Measurements from ENCODE around the gene INVS.
"Not testable (repeated sequence)": the region's sequence is repeated elsewhere in the genome, so short reads cannot be mapped to it uniquely, and the experiment has no call there.

Gene INVS

DNA sequence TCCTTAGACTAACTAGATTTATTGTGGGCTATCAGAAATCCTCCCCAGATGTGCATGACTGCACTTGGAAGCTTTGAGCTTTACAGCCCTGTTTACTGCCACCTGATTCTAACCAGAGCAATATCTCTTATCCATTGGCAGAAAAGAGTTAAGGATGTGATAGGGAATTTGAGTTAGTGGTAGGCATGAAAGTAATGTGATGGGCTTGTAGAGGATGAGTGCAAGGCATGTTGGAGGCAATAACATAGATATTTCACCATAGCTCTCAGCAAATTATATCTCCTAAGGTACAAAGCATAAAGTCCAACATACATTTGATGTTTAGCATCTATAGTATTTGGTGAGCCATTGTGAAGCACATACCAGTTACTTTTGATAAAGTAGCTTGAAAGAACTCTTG, 103.8 kb downstream of the INVS start:
- DNase-seq, result no peak

DNA sequence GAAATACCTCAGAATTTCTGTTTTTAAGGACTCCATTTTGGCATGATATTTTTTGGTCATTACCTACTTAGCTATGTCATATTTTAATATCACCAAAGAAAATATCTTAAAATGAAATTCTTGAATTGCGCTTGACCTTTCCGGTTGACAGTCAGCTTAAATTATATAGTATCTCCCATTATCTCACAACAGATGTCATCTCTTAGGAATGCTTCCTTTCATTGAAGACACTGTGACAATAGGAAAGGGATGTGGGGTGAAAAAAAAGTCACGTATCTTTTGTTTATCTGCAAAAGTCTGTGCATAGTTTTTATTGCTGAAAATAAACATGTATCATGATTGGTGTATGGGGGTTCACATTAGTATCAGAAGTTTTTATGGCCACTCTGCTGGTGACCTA, 105.8 kb downstream of the INVS start:
- DNase-seq, result no peak

DNA sequence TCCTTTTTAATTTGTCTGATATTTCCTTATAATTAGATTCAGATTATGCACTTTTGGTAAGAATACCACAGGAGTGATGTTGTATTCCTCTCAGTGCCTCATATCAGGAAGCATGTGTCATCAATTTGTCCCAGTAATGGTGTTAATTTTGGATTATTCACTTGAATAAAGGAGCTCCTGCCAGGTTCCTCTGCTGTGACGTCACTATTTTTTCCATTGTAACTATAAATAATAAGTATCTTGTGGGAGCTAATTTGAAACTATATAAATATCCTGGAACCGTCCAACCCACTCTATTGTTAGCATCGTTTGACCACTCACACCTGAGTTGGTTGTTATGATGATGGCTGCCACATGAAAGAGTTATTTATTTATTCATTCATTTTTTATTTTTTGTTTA, 107.9 kb downstream of the INVS start:
- no peak for DNase-seq

DNA sequence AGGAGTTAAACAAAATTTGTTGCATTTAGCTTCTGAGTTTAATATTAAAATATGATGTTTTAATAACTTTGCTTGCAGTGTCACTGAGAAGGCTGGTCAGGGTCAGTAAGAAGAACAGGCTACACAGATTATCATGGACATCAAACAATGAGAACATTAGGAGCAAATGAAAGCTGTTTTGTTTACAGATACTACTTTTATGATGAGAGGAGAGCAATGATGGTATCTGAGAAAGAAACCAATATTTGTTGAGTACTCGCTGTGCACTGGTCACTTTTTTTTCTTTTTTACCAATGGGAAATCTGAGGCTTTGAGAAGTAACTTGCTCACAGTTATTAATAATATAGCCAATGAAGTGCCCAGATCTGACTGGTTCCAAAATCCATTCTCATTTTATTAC, 109.6 kb downstream of the INVS start:
- no peak for DNase-seq

DNA sequence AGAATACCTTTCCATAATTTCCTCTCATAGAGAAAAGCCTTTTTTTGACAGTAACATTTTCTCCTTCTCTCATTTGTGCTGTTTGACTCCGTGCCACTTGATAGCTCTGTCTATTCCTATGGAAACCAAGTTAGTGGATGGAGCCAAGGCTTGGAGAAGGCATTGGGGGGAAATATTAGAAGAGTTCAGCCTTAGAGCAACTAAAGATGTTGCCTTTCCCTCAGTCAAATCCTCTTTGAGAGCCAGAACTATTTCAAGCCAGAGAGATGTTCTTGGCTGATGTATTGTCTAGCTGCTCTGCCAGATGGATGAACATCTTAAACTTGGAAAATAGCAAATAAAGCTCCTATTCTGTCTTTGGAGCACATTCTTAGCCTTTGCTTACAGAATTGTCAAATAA, 112.4 kb downstream of the INVS start:
- DNase-seq, result no peak

DNA sequence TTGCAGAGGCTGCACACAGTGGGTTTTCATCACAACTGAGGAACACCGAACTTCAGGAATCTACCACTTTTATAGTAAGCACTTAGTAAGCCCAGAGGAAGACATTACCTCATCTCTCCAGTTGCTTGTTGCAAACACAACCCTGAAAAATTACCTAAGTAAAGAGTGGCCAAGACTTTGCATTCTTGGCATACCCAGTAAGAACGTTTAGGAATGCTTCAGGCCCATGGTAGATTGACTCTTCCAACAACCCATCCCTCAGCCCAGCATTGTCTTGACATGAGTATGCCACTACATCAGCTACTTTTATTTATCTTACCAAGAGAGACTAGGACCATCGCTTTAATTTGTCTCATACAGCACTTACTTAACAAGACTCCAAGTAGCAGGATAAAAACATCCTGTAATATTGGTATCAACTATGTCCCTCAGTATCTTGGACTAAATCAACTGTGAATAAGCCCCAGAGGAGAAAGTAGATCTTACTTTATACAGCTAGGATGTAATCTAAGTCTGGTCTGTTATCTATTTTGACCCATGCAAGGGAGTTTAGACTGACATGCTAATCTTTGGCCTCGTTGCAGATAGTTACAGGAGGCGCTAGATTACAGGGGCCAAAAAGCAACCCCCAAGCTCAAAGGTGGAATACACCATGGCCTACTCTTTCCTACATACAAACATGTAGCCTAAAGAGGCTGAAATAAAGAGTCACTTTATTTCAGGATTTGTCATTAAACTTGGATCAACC, 114.9 kb downstream of the INVS start:
- DNase-seq, result no peak

DNA sequence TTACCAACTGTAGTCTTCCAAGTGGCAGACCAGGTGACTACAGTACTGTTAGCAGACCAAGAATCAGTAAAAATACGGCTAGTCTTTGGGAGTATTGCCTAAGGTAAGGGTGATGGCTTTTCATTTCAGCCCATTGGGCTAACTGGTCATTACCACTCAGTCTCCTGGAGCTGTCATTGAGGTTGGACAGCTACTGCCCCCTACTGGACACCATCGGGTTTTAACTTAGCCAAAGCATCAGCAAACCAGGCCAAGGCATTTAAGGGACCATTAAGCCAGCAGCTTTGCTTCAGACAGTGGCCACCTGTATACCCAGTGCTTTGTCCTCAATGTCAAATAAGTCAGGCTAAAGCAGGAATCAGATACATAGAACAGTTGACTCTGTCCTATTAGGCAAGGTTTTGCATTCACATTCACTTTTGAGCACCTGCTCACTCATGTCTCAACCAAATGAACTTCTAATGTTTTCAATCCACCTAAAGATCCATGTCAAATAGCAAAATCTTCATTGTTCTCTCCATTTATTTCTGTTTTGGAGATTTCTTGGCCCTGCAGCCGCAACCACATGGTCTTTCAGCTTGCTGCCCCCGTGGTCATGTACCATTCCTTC, 117.2 kb downstream of the INVS start:
- DNase-seq, result peak; percentile 26 to 54

DNA sequence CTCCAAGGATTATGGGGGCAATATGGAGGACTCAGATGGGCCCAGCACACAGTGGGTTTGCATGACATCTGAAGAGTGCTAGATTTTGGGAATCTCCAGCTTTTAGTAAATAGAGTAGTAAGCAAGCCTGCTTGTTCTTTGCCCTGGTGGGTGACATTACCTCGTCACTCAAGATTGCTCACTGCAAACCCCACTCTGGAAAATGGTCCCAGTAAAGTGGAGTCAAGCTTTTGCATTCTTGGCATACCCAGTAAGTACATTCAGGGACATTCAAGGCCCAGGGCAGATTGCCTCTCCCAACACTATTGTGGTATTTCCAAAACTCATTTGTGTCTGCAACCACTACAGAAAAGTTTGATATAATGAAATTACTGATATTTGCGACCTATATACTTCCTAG, 118.5 kb downstream of the INVS start:
- DNase-seq, result no peak

DNA sequence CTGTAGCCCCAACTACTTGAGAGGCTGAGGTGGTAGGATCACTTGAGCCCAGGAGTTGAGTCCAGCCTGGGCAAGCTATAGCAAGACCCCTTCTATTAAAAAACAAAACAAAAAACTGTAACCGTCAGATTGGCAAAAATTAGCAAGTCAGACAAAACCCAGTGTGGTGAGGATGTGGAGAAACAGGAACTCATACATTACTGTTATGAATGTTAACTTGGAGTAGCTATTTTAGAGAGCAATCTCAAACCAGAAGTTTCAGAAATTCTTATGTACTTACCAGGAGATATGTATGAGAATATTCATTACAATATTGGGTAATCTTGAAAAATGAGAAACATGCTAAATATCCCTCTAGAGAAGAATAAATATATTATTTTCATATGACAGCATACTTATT, 120.3 kb downstream of the INVS start:
- no peak for DNase-seq

DNA sequence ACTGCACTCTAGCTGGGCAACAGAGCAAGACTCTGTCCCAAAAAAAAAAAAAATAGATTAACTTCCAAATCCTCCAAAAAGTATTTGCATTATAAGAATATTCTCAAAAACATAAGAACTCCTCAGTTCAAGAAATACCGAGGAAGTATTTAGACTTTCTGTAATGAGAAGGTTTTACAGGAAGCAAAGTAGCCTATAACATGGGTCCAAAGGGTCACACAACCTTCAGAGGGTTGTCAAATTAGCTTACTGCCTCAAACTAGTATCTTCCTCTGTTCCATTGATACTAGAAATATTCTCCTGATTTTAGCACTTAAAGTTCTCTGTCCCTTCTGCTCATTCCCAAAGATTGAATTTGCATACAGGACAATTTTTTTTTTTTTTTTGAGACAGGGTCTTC, 121.9 kb downstream of the INVS start:
- no peak for DNase-seq

DNA sequence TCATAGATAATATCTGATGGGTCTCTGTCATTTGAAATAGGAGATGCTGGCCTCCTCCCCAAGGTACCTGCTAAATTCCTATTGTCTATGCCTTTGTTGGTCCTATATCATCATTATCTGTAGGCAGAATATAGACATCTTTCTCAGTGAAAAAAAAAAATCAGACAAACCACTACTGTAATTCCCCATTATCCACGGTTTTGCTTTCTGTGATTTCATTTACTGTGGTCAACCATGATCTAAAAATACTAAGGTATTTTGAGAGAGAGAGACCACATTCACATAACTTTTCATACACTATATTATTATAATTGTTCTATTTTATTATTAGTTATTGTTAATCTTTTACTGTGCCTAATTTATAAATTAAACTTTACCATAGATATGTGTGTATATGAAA, 122.5 kb downstream of the INVS start:
- DNase-seq, result no peak

DNA sequence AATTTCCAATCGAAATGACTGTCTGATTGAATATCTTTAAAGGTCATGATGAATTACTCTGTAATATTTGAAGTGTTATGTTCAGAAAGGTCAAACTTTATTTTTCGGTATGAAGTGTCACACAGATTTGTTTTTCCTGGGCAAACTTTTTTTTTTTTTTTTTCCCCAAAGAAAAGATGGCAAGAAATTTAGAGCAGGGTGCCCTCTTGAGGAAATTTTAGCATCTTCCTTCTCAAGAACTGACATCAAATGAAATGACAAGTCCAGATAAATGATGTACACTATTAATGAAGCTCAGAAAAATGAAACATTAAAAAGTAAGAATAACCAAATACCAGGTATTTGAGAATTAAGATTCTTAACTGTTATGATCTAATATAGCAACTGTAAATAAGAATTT, 123.6 kb downstream of the INVS start:
- no peak for DNase-seq

DNA sequence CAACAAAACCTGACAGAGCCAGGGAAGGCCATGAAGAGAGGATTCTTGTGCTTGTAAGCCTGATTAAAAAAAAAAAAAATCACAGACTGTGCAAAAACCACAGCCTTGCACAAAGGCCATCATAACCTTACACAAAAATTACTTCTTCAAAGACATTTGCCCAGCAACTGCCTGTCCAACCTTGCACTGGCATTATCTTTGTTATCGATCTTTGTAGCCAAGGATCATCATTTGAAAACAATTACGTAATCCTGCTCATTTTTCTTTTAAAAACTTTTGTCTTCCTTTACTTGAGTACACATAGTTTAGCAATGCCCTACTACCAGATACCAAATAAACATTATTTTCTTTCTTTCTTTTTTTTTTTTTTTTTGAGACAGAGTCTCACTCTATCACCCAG, 128.6 kb downstream of the INVS start:
- no peak for DNase-seq

DNA sequence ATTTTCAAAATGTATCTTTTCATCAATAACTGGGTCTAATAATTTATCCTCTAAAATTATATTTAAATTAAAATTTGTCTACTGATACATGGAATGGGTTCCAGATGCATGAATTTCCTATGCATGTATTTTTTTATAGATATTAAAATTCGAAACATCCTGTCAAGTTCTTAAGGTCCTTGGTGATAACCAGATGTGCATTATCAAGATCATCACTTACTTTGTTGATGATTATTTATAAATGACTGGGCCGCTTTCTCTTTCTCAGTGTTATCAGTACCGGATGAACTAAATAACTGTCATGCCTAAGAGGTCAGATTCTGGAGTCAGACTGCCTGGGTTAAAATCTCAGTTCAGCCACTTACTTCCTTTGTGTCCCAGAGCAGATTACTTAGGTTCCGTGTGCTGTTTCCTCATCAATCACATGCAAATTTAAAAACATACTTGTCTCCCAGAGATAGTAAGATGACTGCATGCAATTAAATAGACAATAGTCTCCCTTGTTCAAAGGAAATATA, 129.4 kb downstream of the INVS start:
- no peak for DNase-seq

DNA sequence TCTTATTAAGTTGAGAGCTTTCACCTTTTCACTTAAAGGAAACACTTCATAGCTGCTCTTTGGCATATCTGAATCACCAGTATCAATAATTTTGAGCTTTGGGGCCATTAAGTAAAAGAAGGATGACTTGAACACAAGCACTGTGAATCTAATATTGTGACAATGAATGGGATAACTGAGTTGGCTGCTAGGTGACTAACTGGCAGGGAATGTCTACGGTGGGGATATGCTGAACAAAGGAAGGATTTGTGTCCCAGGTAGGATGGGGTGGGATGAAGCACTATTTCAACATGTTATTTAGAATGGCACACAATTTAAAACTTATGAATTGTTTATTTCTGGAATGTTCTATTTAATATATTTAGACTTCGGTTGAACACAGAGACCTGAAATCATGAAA, 130.1 kb downstream of the INVS start:
- no peak for DNase-seq

DNA sequence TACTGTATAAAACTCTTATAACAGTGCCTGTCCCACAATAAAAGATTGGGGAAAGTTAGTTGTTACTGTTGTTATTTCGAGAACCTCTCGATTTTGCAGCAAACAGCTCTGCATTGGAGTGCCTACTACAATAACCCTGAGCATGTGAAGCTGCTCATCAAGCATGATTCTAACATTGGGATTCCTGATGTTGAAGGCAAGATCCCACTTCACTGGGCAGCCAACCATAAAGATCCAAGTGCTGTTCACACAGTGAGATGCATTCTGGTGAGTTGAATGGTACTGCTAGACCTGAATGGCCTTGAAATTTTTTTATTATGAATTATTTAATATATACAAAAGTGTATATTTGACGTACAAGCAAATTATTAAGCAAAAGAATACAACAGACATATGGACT, 130.5 kb downstream of the INVS start:
- no peak for DNase-seq

DNA sequence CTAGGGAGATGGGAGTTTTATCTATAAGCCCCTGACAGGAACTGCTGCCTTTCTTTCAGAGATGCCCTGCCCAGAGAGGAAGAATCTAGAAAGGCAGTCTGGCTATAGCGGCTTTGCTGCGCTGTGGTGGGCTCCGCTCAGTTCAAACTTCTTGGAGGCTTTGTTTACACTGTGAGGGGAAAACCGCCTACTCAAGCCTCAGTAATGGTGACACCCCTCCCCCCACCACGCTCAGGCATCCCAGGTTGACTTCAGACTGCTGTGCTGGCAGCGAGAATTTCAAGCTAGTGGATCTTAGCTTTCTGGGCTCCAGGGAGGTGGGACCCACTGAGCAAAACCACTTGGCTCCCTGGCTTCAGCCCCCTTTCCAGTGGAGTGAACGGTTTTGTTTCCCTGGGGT, 137.9 kb downstream of the INVS start:
- DNase-seq, result not testable (repeated sequence)

DNA sequence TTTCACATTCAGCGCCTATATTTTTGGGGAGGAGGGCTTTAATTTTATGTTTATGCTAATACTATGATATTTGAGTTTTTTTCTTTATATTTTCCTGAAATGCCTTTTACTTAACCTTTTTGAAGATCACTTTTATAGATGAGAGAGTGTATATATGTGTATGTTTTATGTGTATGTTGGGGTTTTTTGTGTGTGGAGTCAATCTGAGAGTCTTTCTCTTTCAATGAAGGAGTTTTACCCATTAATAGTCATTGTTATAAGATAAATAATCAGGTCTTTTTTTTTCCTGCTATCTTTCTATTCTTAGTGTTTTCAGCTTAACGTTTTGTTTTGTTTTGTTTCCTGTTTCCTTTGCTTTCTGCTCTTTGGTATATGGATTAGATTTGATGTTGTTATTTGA, 141.5 kb downstream of the INVS start:
- no peak for DNase-seq

DNA sequence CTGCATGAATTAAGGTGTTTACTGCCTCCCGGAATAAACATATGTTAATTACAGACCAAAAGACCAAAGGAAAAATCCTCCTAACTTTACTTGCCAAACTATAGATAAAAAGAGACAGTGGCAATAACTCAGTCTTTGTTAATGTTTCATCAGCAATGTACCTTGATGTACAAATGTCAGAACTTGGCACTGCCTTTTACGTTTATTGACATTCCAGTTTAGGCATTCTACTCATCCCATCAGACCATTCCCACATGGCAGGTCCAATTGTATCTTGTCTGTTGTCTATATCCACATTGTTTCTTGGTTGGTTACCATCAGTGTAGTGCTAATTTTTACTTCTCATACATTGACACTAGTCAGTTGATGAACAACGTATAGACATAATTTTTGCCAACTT, 168.2 kb downstream of the INVS start:
- DNase-seq, result no peak

DNA sequence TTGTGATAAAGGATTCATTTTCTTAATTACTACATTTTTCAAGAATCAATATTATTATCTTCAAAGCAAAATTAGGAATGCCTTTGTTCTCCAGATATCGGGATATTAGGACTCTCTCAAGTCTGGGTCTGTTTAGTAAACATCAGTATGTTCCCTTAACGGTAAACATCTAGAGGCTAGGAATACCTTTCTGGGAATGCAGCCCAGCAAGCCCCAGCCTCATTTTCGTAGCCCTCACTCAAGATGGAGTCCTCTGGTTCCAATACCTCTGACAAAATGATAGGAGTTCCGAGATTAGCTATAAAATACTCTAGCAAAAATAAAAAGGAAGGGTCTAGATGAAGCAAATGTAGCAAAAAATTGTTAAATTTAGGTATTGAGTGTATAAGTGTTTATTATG, 169.2 kb downstream of the INVS start:
- no peak for DNase-seq

DNA sequence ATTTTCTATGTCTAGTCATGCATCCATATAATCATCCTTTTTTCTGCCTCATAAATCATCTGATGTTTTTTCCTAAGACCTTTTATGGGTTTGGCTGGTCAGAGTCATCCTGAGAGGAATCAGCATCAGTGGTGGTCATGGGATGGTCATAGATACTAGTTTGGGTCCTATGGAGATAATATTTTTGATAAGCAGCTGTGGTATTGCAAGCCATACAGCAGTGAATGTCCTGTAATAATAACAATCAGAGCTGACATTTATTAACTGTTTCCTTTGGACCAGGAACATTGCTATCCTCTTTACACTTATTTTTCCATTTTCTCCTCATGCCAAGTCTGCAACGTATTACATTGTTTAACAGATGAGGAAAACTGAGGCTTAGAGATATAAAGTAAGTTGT, 170.6 kb downstream of the INVS start:
- no peak for DNase-seq

DNA sequence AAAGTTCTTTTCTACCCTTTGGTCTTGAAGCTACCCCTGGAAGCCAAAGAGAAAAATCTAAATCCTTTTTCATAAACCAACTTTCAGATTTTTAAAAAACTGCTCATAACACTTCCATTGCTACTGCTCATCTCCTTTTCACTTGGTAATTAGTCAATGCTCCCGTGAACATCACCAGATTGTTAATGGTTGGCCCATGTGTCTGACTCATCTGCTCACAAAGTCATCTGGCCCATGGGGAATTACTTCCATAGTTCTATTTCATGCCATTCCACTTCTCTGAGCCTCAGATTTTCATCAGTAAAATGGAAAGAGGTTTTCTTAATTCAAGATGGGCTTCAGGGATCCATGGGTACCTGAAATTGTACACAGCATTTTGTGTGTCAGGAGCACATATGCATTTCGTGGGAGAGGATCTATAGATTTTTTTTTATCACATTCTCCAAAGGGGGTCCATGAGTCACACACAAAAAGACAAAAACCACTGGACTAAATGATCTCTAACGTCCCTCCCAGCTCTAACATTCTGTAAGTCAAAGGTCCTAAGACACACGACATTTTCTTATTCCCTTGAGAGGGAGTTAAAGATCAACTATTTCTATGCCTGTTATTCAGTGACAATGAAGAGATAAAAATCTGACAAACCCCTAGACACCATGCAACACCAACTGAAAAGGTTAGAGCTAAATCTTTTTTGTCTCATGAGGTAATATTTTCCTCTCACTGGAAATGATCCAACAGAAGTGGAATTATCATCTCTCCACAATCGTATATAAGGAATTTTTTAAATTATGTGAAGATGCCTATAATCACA, 178.3 kb downstream of the INVS start:
- DNase-seq, result no peak

DNA sequence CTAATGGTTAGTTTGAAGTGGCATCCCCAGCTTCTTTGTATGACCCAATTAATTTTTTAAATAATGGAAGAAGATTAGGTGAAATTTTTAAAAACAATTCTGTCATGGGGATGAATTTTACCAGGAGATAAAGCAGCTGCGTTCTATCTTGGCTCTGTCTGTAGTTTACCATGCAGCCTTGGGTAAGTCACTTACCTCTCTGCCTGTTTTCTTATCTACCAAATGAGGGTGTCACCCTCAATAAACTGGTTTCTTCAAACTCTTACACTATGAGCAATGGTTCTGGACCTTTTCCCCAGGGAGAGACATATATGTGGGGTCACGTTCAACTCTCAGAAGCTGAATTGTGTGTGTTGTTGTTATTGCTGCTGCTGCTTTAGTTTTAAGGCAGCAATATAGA, 182.0 kb downstream of the INVS start:
- no peak for DNase-seq
